Measurements from ENCODE around the gene FPGS. TPM values are rescaled to one million over a fixed set of nuclear protein-coding genes. Genes with fewer than 3 reads are reported as not detected.

FPGS gene
- total and polyA plus RNA-seq, 11 donors: 36.8 to 55.1 (median 41.5) TPM

- no peak overlapping the region for H3K4me3 ChIP-seq
- ATAC-seq (no peak), DNase-seq (no peak)
- TF ChIP-seq CTCF (IDR thresholded peaks at IDR 0.05) (no peak), POLR2A (IDR thresholded peaks at IDR 0.05) (no peak)
- H3K27me3 ChIP-seq: no peaks in the 10 kb centered on the region
- H3K27ac ChIP-seq: peak overlapping the region; percentile 53 to 98 (median 86)
- intact Hi-C loops (cut with DNase I): no loop called here
- 33 to 38% (median 34%) methylated on average over 4 of the region's 4 CpGs for WGBS, 4 donors
- no peaks in the 10 kb centered on the region for H3K9me3 ChIP-seq
- H3K36me3 ChIP-seq: peaks cover 0 to 78% (median 41%) of the 10 kb centered on the region in 9 donors
- peaks cover 9 to 98% (median 86%) of the 10 kb centered on the region in 12 donors for H3K4me1 ChIP-seq
Observed at GRCh38 chr9:127837346-127837745, 34.7 kb downstream of the FPGS start.

GRCh38 chr9:127838375-127839078, 35.8 kb downstream of the FPGS start:
- peak overlapping the region; percentile 67 to 98 (median 88) for H3K27ac ChIP-seq
- ATAC-seq: peak; percentile 49 to 91 (median 81)
- H3K4me1 ChIP-seq: peaks cover 9 to 97% (median 84%) of the 10 kb centered on the region in 12 donors
- intact Hi-C loops (cut with DNase I): no loop called here
- 31 to 49% (median 45%) methylated on average over 13 to 18 of the region's 18 CpGs for WGBS, 4 donors
- peak; percentile 71 to 95 (median 86) for DNase-seq
- TF ChIP-seq CTCF (IDR thresholded peaks at IDR 0.05) (no peak), POLR2A (IDR thresholded peaks at IDR 0.05) (peak in 1 of 2 donors; percentile 27)
- no peaks in the 10 kb centered on the region for H3K9me3 ChIP-seq
- peak overlapping the region in 7 of 12 donors; percentile 8 to 23 (median 19) for H3K4me3 ChIP-seq
- H3K36me3 ChIP-seq: peaks cover 0 to 78% (median 47%) of the 10 kb centered on the region in 9 donors
- no peaks in the 10 kb centered on the region for H3K27me3 ChIP-seq

- WGBS, 4 donors: 74 to 76% (median 76%) methylated on average over 15 of the region's 15 CpGs
- H3K27ac ChIP-seq: peak overlapping the region; percentile 16 to 98 (median 60)
- no peaks in the 10 kb centered on the region for H3K9me3 ChIP-seq
- H3K4me1 ChIP-seq: peaks cover 15 to 97% (median 82%) of the 10 kb centered on the region in 12 donors
- peaks cover 0 to 66% (median 47%) of the 10 kb centered on the region in 9 donors for H3K36me3 ChIP-seq
- no peak overlapping the region for H3K4me3 ChIP-seq
- TF ChIP-seq CTCF (IDR thresholded peaks at IDR 0.05) (no peak), POLR2A (IDR thresholded peaks at IDR 0.05) (no peak)
- no peak for ATAC-seq
- intact Hi-C loops (cut with DNase I): no loop called here
- no peak for DNase-seq
- no peaks in the 10 kb centered on the region for H3K27me3 ChIP-seq
Observed at GRCh38 chr9:127841087-127841835, 38.6 kb downstream of the FPGS start.
